H9 (cell line): ENCODE data around the gene PDE1C. TPM values are rescaled to one million over a fixed set of nuclear protein-coding genes. Genes with fewer than 3 reads are reported as not detected.

Experiments
- DNase-seq: peaks from one replicate; pipeline ENCODE4 v3.0.0-alpha.2; 2017
- H2AFZ ChIP-seq: one replicate; pipeline ENCODE4 v1.6.1; 2013; ENCODE audit warnings: mild to moderate bottlenecking, low read length, control low read depth, moderate library complexity
- H2AK5ac ChIP-seq: 2 replicates; pipeline ENCODE4 v1.6.1; 2013; ENCODE audit warnings: low read length, control low read depth, mixed read lengths; ENCODE audit not compliant: insufficient read length
- H2BK120ac ChIP-seq: one replicate; pipeline ENCODE4 v1.6.1; 2013; ENCODE audit warnings: low read depth, mild to moderate bottlenecking, low read length, control low read depth, inconsistent platforms; ENCODE audit not compliant: poor library complexity, severe bottlenecking
- H2BK12ac ChIP-seq: 2 replicates; pipeline ENCODE4 v1.6.1; 2013; ENCODE audit warnings: low read length, control low read depth, mixed read lengths, low read depth; ENCODE audit not compliant: insufficient read length
- H2BK15ac ChIP-seq: 2 replicates; pipeline ENCODE4 v1.6.1; 2013; ENCODE audit warnings: low read depth, low read length, control low read depth
- H2BK20ac ChIP-seq: one replicate; pipeline ENCODE4 v1.6.1; 2013; ENCODE audit warnings: low read depth, mild to moderate bottlenecking, low read length, control low read depth, inconsistent platforms; ENCODE audit not compliant: poor library complexity, severe bottlenecking
- H2BK5ac ChIP-seq: 2 replicates; pipeline ENCODE4 v1.6.1; 2013; ENCODE audit warnings: low read length, control low read depth, mixed read lengths; ENCODE audit not compliant: insufficient read length
- H3K14ac ChIP-seq: 2 replicates; pipeline ENCODE4 v1.6.1; 2013; ENCODE audit warnings: low read length, control low read depth; ENCODE audit not compliant: insufficient read depth
- H3K18ac ChIP-seq: 2 replicates; pipeline ENCODE4 v1.6.1; 2013; ENCODE audit warnings: low read depth, mild to moderate bottlenecking, mixed read lengths, low read length, control low read depth; ENCODE audit not compliant: insufficient read length
- H3K23ac ChIP-seq: 2 replicates; pipeline ENCODE4 v1.6.1; 2013; ENCODE audit warnings: low read length, control low read depth, mixed read lengths, low read depth; ENCODE audit not compliant: insufficient read length
- H3K23me2 ChIP-seq: 2 replicates; pipeline ENCODE4 v1.6.1; 2013; ENCODE audit warnings: low read depth, mild to moderate bottlenecking, mixed read lengths, low read length, control low read depth; ENCODE audit not compliant: insufficient read length, poor library complexity, severe bottlenecking
- H3K27ac ChIP-seq: 2 replicates; pipeline ENCODE4 v1.5.1; 2013; ENCODE audit warnings: low read length, control low read depth, mixed read lengths, low read depth; ENCODE audit not compliant: insufficient read length
- H3K27me3 ChIP-seq: 2 replicates; pipeline ENCODE4 v1.6.1; 2013; ENCODE audit warnings: low read length, control low read depth, inconsistent platforms; ENCODE audit not compliant: insufficient read depth
- H3K4ac ChIP-seq: 2 replicates; pipeline ENCODE4 v1.6.1; 2013; ENCODE audit warnings: low read depth, mild to moderate bottlenecking, control low read depth, inconsistent platforms, low read length, moderate library complexity
- H3K4me1 ChIP-seq: 2 replicates; pipeline ENCODE4 v1.6.1; 2013; ENCODE audit warnings: low read length, control low read depth, inconsistent platforms; ENCODE audit not compliant: insufficient read depth
- H3K4me2 ChIP-seq: 2 replicates; pipeline ENCODE4 v1.6.1; 2013; ENCODE audit warnings: low read length, control low read depth, mixed read lengths; ENCODE audit not compliant: insufficient read length, insufficient read depth
- H3K56ac ChIP-seq: 2 replicates; pipeline ENCODE4 v1.6.1; 2013; ENCODE audit warnings: low read depth, mild to moderate bottlenecking, mixed read lengths, low read length, control low read depth; ENCODE audit not compliant: insufficient read length
- H3K79me1 ChIP-seq: 2 replicates; pipeline ENCODE4 v1.6.1; 2013; ENCODE audit warnings: low read depth, mild to moderate bottlenecking, moderate library complexity, low read length, control low read depth, inconsistent platforms; ENCODE audit not compliant: insufficient read depth, poor library complexity, severe bottlenecking
- H3K79me2 ChIP-seq: 2 replicates; pipeline ENCODE4 v1.6.1; 2013; ENCODE audit warnings: low read length, control low read depth, inconsistent platforms; ENCODE audit not compliant: insufficient read depth
- H3K9ac ChIP-seq: 2 replicates; pipeline ENCODE4 v1.6.1; 2013; ENCODE audit warnings: low read length, control low read depth, mixed read lengths; ENCODE audit not compliant: insufficient read length; ENCODE audit errors: extremely low read depth
- H3K9me3 ChIP-seq: one replicate; pipeline ENCODE4 v1.6.1; 2013; ENCODE audit warnings: low read depth, low read length, inconsistent platforms; ENCODE audit not compliant: control insufficient read depth
- H3T11ph ChIP-seq: one replicate; pipeline ENCODE4 v1.6.1; 2013; ENCODE audit warnings: mild to moderate bottlenecking, low read length, control low read depth, inconsistent platforms
- H4K20me1 ChIP-seq: one replicate; pipeline ENCODE4 v1.6.1; 2013; ENCODE audit not compliant: control insufficient read depth, insufficient read length, insufficient read depth
- H4K5ac ChIP-seq: 2 replicates; pipeline ENCODE4 v1.6.1; 2013; ENCODE audit warnings: low read depth, mild to moderate bottlenecking, mixed read lengths, low read length, control low read depth; ENCODE audit not compliant: insufficient read length
- H4K8ac ChIP-seq: replicated peaks from 2 replicates; pipeline ENCODE4 v1.6.1; 2013; ENCODE audit warnings: low read length, control low read depth, mixed read lengths, low read depth; ENCODE audit not compliant: insufficient read length
- H4K91ac ChIP-seq: 2 replicates; pipeline ENCODE4 v1.6.1; 2013; ENCODE audit warnings: low read depth, mild to moderate bottlenecking, moderate library complexity, mixed read lengths, low read length, control low read depth; ENCODE audit not compliant: insufficient read length
- H3K27ac Mint-ChIP-seq, 3 experiments: 2 replicates in 2 of 3; 3 replicates in 1 of 3; pipeline ENCODE4 v1.8.0; 2020 to 2021; ENCODE audit warnings: mixed read lengths in 3 of 3, mild to moderate bottlenecking in 1 of 3, moderate library complexity in 1 of 3
- H3K27me3 Mint-ChIP-seq: 2 replicates; pipeline ENCODE4 v1.8.0; 2021; ENCODE audit warnings: low read depth, mild to moderate bottlenecking, moderate library complexity, mixed read lengths
- H3K36me3 Mint-ChIP-seq, 3 experiments: 2 replicates in 2 of 3; 3 replicates in 1 of 3; pipeline ENCODE4 v1.8.0; 2020 to 2021; ENCODE audit warnings: low read depth in 3 of 3, mixed read lengths in 3 of 3; ENCODE audit not compliant: insufficient read depth in 1 of 3
- H3K4me1 Mint-ChIP-seq, 2 experiments: 2 replicates each; pipeline ENCODE4 v1.8.0; 2020; ENCODE audit warnings: mixed read lengths in 2 of 2
- H3K4me3 Mint-ChIP-seq, 2 experiments: 2 replicates in 1 of 2; 3 replicates in 1 of 2; pipeline ENCODE4 v1.8.0; 2020 to 2021; ENCODE audit warnings: mild to moderate bottlenecking in 2 of 2, mixed read lengths in 2 of 2, moderate library complexity in 1 of 2
- H3K9me3 Mint-ChIP-seq, 2 experiments: 2 replicates in 1 of 2; 3 replicates in 1 of 2; pipeline ENCODE4 v1.8.0; 2020; ENCODE audit warnings: mild to moderate bottlenecking in 2 of 2, mixed read lengths in 2 of 2, moderate library complexity in 1 of 2
- CTCF ChIP-seq: fragments of 200-600 bp; sonication (generic); conservative IDR thresholded peaks from 3 replicates; pipeline ENCODE4 v1.8.0; 2021; ENCODE audit warnings: antibody characterized with exemption, mild to moderate bottlenecking
- WGBS: extraction: QIAGEN DNeasy Blood & Tissue Kit; methylation state at CpG from one replicate; pipeline ENCODE4 v1.1.7; 2013; ENCODE audit warnings: missing lambda C conversion rate, low lambda C conversion rate, mixed read lengths; ENCODE audit not compliant: insufficient read length; ENCODE audit errors: extremely low coverage; 5-methylcytosine and 5-hydroxymethylcytosine counted together
- total RNA-seq: library from RNA; stranded (reverse); gene quantifications from 2 replicates; pipeline ENCODE4 v1.2.1, GENCODE V29; 2021

The PDE1C gene
- total RNA-seq, 1 experiment from 2014 or later = 0.17 TPM

GRCh38 chr7:32030904-32031692 lies 39.1 kb downstream of the PDE1C start:
- Histone ChIP-seq H2BK12ac (no peak overlapping the region), H2BK120ac (no peak overlapping the region), H3K27ac (no peak overlapping the region), H3K56ac (no peak overlapping the region), H4K5ac (no peak overlapping the region), H3T11ph (no peak overlapping the region), H2BK5ac (no peak overlapping the region), H3K4me2 (no peak overlapping the region), H2AFZ (no peak overlapping the region), H3K14ac (no peak overlapping the region), H3K4ac (no peak overlapping the region), H3K79me1 (no peaks in the 10 kb centered on the region), H3K4me1 (no peaks in the 10 kb centered on the region), H3K27me3 (no peaks in the 10 kb centered on the region), H3K23me2 (no peaks in the 10 kb centered on the region), H4K91ac (no peak overlapping the region), H4K8ac (no peak overlapping the region), H3K79me2 (no peaks in the 10 kb centered on the region), H3K18ac (no peak overlapping the region), H3K9me3 (no peaks in the 10 kb centered on the region), H2BK15ac (no peak overlapping the region), H4K20me1 (no peaks in the 10 kb centered on the region), H3K23ac (no peak overlapping the region), H3K9ac (no peak overlapping the region), H2BK20ac (no peak overlapping the region), H2AK5ac (no peak overlapping the region)
- peaks cover 8 to 10% of the 10 kb centered on the region in 2 experiments for H3K9me3 Mint-ChIP-seq
- no peak overlapping the region for H3K4me3 Mint-ChIP-seq
- no CpG with 5 or more reads among the region's 3 CpGs for WGBS
- no peak for TF ChIP-seq CTCF
- DNase-seq = no peak
- peaks cover 0 to 11% (median 7%) of the 10 kb centered on the region in 3 experiments; a peak in 5 of 7 replicates for H3K36me3 Mint-ChIP-seq
- H3K27ac Mint-ChIP-seq = no peak overlapping the region
- H3K4me1 Mint-ChIP-seq = peaks cover 0 to 4% of the 10 kb centered on the region in 2 experiments; a peak in 1 of 4 replicates
- H3K27me3 Mint-ChIP-seq = peaks cover 8% of the 10 kb centered on the region
